ENCODE data around the gene RPP25.

Gene RPP25, protein sequence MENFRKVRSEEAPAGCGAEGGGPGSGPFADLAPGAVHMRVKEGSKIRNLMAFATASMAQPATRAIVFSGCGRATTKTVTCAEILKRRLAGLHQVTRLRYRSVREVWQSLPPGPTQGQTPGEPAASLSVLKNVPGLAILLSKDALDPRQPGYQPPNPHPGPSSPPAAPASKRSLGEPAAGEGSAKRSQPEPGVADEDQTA

DNA sequence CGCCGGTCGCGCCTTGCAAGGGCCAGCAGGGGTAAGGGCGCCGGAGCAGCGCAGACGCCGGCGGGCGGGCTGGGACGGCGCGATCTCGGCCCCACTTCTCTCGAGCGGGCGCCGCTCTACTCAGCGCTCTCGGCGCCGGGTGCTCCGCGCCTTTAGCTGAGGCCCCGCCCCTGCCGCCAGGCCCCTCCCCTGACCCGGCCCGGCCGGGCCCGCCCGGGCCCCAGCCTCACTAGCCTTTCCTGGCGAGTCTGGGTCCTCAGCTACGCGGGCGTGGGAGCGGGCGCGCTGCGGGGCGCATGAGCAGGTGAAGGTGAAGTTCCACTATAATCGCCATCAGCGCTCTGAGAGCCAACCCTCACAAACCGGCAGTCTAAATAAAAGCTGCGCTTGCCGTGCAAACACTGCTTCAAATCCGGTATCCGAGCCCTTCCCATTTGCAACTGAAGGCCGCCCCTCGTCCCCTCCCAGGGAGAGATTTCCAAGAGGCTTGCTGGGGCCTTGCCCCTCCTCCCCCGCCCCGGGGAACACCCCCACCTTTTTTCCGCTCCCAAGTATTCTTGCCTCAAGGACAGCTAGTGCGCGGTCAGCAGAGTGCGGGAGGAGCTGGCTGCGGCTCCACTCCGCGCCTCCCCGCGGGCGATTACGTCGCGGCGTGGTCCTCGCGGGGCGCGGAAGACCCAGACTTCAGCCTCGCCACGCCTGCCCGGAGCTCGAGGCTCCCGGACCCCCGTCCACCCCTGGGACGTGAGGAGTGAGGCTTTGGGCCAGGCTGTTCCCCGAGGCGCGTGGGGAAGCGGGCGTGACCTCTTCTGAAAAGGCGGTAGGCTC is at the start of gene RPP25:
TSS of gene RPP25 (minus strand) at position 125 of the 828 bp plus-strand sequence. CDS start 189 bp downstream, outside the sequence.
- DNase-seq (ENCODE audit: low read depth): peak; percentile 57

DNA sequence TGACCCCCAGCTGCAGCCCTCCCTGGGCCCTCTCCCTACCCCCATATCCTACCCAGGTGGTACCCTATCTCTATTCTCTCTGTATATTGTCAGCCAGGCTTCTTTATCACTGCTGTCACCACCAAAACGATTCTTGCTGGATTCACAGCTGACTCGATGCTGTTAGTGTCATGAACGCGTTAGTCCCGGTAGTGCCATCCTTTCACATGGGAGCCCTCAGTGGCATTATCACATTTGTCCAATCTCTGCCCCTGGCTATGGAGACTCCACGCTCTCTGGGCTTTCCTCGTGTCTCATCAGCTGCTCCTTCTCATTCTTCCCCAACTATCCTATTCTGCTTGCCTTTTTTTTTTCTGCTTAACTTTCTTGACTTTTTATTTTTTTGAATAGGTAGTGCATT is 45.8 kb upstream of the RPP25 start:
- DNase-seq (ENCODE audit: low read depth): no peak

DNA sequence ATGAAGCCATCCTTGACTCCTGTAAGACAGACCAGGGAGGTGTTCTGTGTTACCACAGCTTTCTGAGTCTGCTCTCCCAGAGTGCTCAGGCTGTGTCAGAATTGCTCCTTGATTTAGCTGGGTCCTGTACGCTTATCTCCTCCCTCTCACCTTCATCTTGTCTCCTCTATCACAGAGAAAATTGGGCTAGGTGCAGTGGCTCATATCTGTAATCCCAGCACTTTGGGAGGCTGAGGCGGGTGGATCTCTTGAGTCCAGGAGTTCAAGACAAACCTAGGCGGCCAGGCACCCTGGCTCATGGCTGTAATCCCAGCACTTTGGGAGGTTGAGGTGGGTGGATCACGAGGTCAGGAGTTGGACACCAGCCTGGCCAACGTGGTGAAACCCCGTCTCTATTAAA is 44.7 kb upstream of the RPP25 start:
- no peak for DNase-seq (ENCODE audit: low read depth)

DNA sequence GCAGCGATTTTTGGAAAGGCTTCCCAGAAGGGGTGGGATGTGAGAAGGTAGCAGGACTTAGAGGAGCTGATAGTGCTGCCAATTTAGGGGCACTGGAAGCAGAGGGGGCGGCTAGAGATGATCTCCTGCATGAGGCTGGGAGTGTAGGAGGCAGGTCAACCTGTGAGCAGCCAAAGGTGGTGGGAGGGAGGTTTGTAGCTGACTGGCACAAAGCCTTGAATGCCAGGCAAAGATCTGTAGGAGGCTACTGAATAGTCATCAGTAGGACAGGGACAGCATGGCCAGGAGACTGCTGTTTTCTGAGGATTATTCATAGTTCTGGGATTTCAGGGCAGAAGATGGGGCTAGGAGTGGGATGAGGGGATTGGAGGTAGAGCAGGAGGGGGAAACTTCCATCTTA is 41.0 kb upstream of the RPP25 start:
- no peak for DNase-seq (ENCODE audit: low read depth)

DNA sequence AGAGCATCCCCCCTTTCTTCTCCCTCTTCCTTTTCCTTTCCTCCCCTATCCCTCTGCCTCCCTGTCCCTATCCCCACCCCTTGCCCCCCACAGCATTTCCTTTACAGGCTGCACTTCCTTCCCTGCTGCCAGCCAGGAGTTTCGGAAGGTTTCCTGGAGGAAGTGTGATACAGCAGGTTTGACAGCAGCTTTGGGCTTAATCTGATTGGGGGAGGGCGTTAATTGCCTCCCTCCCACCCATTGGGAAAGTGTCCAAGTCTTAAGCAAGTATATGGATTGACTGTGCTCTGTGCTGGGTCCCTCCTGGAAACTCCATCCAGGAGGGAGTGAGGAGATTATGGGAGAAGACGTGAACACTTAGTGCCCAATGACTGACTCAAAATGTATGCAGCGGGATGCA is 40.6 kb upstream of the RPP25 start:
- no peak for DNase-seq (ENCODE audit: low read depth)

DNA sequence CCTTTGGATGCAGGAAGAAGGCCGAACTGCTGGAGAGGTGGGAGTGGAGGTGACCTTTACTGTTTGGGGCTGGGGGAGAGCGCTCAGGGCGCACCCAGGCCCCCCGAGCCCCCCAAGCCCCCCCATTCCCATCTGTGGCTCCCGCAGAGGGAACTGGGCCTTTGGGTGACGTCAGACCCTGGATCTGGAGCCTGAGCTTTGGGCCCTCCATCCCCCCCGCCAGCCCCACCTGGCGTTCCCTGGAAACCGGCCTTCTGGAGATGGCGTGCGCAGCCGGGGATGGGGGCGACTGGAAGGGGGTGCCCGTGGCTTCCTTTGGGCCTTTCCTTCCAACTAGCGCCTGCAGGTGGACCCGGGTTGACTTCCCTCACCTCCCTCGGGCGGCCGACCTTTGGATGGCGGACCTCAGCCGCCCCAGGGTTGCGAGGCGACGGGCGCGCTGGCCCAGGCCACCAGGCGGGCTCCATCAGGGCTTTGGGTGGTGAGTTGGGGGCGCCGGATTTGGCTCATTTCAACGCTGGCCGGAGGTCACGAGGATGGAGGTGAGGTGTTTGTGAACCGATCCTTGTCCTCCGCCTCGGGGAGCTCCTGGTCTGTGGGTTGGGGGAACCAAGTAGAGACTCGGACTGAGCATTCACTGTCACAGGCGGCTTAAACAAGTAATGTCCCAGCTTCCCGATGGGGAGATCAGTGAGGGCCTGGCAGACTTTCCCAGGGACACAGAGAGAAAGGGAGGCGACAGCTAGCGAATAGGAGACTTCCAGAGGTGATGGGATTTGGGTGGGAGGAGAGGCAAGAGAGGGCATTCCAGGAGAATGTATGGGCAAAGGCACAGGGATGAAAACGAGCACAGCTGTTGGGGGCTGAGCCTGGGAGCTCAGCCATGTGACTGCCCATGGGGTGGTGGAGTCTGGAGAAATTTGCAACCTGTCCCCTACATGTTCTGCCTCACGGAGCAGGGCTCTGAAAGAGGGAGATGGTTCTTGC is 39.5 kb upstream of the RPP25 start:
- DNase-seq (ENCODE audit: low read depth): no peak

DNA sequence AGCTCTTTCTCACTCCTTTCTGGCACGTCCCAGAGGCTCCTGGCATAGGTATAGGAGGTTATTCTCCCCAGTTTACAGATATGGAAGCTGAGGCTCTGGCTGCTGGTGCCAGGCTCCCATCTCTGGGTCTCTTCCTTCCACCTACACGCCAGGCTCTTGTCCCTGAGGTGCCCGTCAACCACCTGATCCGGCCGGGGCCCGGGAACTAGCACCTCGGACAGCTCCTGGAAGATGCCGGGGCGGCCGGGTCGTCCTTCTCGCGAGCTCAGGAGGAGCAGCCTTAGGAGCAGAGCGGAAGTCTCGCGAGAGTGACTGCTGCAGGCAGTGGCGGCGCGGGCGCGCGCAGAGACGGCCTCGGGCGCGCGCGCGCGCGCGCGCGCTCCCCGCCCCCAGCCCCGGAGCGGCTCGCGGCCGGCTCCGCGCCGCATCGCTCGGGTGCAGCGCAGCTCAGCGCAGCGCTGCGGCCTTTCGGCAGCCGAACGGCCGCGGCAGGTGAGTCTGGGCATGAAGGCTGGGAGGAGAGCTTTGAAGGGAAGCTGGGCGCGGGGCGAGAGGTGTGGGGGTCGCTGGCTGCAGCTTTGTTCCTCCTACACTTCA is 38.7 kb upstream of the RPP25 start, which contains the start of gene SCAMP5:
TSS of gene SCAMP5 (plus strand) at position 382 of the 597 bp plus-strand sequence. CDS start 16,277 bp downstream, outside the sequence.
- peak; percentile 82 for DNase-seq (ENCODE audit: low read depth)

DNA sequence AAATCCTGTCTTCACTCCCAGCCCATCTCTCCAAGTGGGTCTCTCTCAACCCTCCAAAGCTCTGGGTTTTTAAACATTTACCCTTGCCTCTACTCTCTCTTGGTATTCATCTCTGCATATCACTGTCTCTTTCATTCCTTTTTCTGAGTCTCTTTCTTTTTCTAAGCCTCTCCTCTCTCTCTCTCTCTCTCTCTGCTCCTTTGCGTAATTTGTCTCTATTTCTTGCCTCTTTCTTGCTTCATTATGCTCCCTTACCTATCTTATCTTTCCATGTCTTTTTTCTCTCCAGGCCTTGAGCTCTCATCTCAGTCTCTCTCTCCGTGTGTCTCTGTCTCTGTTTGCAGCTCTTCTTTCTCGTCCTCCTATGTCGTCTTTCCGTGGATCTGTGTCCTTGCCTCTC is 38.1 kb upstream of the RPP25 start:
- DNase-seq (ENCODE audit: low read depth): no peak

DNA sequence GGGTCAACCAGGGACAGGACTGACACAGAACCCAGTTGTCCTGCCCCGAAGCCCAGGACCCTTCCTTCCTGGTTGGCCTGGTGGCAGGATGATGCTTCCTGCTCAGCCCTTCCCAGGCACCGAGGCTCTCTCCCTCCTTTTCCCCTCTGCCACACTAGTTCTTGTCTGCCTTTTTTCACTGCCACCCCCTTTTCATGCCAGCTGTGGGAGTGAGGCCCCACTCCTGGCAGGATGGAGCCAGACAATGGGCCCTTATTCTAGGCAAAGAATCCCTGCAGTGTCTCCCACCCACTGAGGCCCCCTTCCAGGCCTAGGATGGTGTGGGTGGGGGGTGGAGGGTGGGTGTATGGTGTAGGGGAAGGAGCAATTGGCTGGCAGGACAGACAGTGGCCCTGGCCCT is 37.7 kb upstream of the RPP25 start:
- DNase-seq (ENCODE audit: low read depth): no peak

DNA sequence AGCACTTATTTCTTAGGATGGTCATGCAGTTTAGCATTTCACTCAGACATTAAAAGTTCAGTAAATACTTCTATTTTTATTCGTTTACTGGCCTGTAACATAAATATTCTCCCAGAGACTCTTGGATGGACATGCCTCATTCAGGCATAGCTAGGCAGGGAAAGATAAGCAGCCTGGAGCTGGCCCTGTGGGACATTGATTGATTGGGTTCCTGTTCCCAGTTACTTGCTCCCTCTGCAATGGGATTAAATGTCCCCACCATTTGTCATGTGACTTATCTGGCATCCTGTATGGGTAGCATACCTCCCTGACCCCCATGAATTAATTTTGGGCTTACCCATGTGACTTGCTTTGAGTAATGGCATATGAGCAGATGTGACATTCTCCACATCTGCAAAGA is 36.0 kb upstream of the RPP25 start:
- no peak for DNase-seq (ENCODE audit: low read depth)

DNA sequence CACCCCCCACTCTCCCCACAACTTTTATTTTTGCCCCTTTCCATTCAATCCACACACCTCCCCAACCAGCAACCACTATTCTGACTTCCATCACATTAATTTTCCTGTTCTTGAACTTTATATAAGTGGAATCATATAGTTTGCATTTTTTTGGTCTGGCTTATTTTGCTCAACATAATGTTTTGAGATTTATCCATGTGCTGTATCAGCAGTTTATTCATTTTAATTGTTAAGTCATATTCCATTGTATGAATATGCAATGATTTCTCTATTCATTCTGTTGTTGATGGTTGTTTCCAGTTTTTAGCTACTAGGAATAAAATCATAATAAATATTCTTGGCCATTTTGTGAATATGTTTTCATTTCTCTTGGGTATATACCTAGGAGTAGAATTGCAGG is 33.0 kb upstream of the RPP25 start:
- DNase-seq (ENCODE audit: low read depth): no peak

DNA sequence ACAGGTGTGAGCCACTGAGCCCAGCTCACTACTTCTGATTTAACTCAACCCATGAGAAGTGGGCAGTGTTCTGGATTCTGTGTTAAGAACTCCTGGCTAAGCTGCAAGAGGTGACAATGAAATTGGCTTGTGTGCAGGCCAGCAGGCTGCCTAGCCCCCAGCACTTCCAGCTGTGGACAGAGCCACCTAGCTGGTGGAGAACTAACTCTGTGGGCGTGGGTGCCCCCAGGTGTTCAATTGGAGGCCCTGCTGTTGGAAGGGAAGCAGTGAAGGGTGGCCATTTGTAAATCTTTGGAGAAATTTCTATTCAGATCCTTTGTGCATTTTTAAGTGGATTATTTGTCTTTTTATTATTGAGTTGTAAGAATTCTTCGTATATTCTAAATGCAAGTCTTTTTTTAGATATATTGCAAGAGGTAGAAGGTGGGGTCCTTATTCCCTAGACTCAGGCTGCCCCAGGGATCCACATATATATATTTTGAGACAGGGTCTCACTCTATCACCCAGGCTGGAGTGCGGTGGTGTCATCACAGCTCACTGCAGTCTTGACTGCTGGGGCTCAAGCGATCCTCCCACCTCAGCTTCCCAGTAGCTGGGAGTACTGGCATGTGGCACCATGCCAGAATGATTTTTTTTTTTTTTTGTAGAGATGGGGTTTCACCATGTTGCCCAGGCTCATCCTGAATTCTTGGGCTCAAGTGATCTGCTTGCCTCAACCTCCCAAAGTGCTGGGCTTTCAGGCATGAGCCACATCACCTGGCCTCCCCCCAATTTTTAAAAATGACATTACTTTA is 31.6 kb upstream of the RPP25 start:
- DNase-seq (ENCODE audit: low read depth): no peak

DNA sequence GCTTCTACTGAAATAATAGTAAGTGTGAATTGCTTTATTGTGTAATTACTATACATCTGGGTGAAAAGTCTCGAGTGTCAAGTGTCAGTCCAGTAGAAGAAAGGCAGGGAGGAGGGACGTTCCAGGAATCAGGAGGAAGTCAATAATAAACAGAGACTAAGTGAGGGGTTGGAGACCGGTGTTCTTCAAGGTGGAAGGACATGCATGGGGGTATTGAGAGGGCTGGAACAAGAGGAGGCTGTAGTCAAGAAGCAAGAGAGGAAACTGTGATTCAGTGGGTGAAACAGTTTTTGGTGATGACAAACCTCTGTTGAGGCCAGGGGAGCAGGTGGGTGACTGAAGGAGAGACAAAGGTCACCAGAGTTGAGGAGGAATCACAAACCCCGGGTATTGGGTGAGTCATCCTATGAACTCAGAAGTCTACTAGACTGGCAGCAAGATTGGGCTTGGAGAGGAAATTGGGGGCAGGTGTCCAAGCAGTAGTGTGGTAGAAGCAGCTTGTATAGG is 27.2 kb upstream of the RPP25 start:
- peak; percentile 19 for DNase-seq (ENCODE audit: low read depth)

DNA sequence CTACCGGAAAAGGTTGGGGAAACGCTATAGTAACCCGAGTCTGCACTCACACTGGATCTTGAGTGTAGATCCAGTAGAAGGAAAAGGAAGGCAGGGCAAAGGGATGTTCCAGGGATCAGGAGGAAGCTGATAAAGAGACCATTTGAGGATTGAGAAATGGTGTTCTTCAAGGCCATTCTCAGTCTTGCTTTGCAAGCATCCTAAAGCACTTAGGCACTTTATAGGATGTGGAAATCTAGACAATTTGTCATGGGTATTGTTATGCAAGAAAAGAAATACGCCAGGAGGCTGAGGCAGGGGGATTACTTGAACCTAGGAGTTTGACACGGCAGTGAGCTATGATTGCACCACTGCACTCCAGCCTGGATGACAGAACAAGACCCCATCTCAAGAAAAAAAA is 25.6 kb upstream of the RPP25 start:
- no peak for DNase-seq (ENCODE audit: low read depth)

DNA sequence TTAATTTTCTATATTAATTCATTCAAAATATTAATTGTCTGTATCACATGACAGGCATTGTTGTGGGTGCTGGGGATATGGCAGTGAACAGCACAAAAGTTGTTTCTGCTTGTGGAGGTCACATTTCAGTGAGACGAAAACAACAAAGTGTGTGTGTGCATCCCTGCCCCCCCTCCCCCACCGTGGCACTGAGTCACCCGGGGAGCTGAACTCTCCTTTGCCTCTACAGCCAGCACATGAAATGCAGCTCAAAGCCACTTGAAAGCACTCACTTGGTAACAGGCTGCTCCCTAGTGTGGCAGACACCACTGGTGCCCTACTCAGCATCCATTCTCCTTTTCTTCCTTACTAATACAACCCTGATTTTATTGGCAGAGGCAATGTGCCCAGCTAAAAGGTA is 21.9 kb upstream of the RPP25 start:
- peak; percentile 26 for DNase-seq (ENCODE audit: low read depth)

DNA sequence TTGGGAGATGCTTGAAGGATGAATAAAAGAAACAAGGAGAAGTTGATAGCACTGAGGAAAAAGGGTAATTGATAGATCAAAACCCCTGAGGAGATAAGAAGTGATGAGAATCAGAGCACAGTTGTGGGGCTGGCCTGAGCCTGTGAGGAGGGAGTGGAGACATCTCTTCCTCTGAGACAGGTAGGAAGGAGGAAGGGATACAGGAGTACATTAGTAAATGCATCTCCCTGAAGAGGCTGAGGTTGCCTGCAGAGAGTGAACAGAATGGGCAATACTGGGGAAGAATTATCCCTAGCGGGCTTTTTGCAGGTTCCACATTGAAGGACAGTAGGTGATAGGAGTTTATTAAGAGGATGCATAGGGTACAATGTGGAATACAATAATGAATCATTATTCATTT is 21.5 kb upstream of the RPP25 start:
- no peak for DNase-seq (ENCODE audit: low read depth)

DNA sequence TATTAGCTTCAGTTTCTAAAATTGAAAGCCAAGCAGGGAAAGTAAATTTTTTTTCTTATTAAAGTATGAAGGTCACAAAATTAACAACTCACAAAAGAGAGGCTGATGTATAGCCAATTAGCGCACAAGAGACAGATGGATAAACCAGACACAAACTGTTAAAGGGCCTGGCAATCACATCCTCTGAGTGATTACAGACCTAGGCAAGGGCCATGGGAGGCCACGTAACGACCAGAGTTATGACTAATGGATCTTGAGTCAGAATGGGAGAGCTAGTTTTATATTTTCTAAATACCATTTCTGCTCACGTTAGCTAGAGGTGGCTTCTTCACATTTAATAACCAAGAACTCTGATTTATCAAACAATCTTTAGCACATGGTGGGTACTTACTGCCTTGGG is 21.0 kb upstream of the RPP25 start:
- DNase-seq (ENCODE audit: low read depth): no peak

DNA sequence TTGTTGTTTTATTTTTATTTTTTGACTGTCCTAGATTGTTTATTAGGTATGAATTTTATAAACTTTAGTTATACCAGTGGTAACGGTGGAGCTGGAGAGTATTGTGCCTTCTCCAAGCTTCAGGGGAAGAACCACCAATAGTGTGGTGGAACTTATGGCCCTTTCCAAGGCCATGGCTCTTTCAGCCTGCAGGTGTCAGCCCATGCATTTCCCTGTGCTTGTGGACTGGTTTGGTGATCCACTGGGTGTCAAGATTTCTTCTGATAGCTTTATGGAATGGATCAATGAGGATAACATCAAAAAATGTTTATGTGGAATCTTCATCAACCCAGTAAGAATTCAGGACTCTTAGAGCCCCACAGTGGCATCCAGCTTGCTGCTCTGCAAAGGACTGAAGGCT is 19.6 kb upstream of the RPP25 start:
- DNase-seq (ENCODE audit: low read depth): no peak

DNA sequence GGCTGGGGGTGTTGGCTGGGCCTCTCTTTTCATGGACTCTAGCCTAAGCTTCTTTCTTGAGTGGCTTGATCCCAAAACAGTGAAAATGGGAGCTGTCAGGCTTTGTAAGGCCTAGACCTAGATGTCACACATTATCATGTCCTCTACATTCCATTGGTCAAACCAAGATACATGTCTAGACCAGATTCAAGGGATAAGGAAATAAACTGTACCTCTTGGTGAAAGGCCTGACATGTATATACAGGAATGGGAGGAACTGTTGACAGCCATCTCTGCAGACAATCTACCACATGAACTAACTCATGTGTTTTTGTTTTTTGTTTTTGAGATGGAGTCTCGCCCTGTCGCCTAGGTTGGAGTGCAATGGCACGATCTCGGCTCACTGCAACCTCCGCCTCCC is 11.1 kb upstream of the RPP25 start:
- DNase-seq (ENCODE audit: low read depth): no peak

DNA sequence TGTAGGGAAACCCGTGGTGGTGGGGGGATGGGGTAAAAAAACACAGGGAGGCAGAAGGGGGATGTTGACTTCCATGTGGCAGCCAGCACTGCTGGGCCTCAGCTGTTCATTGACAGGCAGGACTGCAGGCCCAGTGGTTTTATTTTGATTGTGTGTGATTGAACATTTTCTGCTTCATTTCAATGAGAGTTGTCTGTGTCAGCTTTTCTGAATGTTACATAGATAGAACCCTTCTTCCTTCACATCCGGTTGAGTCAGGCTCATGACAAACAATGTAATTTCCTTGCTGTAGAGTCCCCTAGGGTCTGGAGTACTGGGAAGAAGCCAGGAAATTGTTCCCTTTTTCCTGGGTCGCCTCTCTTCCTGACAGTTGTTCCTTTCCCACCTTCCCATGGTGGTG is 8.2 kb upstream of the RPP25 start:
- DNase-seq (ENCODE audit: low read depth): no peak

DNA sequence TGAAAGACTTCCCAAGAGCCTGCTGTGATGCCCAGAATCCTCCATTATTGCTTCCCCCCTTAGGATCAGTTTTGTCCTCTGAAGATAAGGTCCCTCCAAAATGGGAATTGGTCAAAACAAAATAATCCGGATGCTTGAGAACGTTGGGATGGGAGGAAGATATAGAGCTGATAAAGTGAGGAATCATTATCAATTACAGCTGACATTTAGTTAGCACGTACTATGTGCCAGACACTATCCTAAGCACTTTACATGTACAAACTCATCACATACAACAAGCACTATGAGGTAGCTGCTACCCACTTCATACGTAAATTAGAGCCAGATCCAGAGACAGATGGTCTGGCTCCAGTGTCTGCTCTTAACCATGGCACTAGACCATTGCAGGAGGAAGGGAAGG is 6.6 kb upstream of the RPP25 start:
- no peak for DNase-seq (ENCODE audit: low read depth)
